ENCODE results near the gene RALGDS.

GRCh38 chr9:133118568-133118967 is 2.5 kb downstream of the RALGDS start:
- TF ChIP-seq YY1 (IDR thresholded peaks at IDR 0.05; ENCODE audit: low read depth) = no peak
- TF ChIP-seq REST (IDR thresholded peaks at IDR 0.05; ENCODE audit: low read depth) = no peak
- no peak for TF ChIP-seq USF1 (IDR thresholded peaks at IDR 0.05)
- TF ChIP-seq MAX (IDR thresholded peaks at IDR 0.05) = no peak
- TF ChIP-seq EP300 (IDR thresholded peaks at IDR 0.05; ENCODE audit: borderline replicate concordance) = no peak
- no peak for TF ChIP-seq EGR1 (IDR thresholded peaks at IDR 0.05)
- no peak for TF ChIP-seq TAF1 (IDR thresholded peaks at IDR 0.05; ENCODE audit: low read depth)
- no peak for TF ChIP-seq RAD21 (IDR thresholded peaks at IDR 0.05; ENCODE audit: low read depth)
- TF ChIP-seq NFIC (IDR thresholded peaks at IDR 0.05) = no peak
- no peak for TF ChIP-seq CREB1 (IDR thresholded peaks at IDR 0.05; ENCODE audit: low read depth)
- TF ChIP-seq CEBPB (IDR thresholded peaks at IDR 0.05) = no peak
- no peak for TF ChIP-seq FOXM1 (IDR thresholded peaks at IDR 0.05; ENCODE audit: borderline replicate concordance, low read depth)
